Panc1 (cell line): ENCODE data around the gene UBE3B. TPM values are rescaled to one million over a fixed set of nuclear protein-coding genes. Genes with fewer than 3 reads are reported as not detected.

Source experiments
- ATAC-seq: fragments of 200-7000 bp; cut with Tn5 transposase; 2 replicates; pipeline ENCODE4 v1.9.1; 2020; ENCODE audit warnings: mild to moderate bottlenecking, moderate library complexity
- BruUV-seq: library from RNA; stranded (reverse); fragments of 400-500 nt; replicated peaks from 2 replicates; lab custom pipeline; 2021; lab: Mats Ljungman, UMichigan
- CTCF ChIA-PET: fragments of 300-600 bp; sonication (Branson Sonifier 250); formaldehyde crosslinking; loops from one replicate; lab custom pipeline; 2022; ENCODE audit warnings: antibody characterized with exemption; lab: Charles Lee
- POLR2A ChIA-PET: fragments of 300-600 bp; sonication (Branson Sonifier 250); formaldehyde crosslinking; loops from one replicate; lab custom pipeline; 2022; ENCODE audit warnings: antibody characterized with exemption; lab: Charles Lee
- DNase-seq: peaks from one replicate; pipeline ENCODE4 v3.0.0-alpha.2; 2010; ENCODE audit warnings: low read depth, low spot score
- H3K27ac ChIP-seq: 2 replicates; pipeline ENCODE4 v1.5.1; 2011; ENCODE audit warnings: mild to moderate bottlenecking, low read length, inconsistent platforms
- H3K27me3 ChIP-seq: fragments of 200-500 bp; sonication (Bioruptor generic); 2 replicates; pipeline ENCODE4 v1.6.0; 2014; ENCODE audit warnings: low read length, inconsistent platforms; ENCODE audit not compliant: control insufficient read depth, insufficient read depth
- H3K36me3 ChIP-seq: fragments of 200-500 bp; sonication (Bioruptor generic); 2 replicates; pipeline ENCODE4 v1.5.1; 2014; ENCODE audit warnings: inconsistent platforms, mild to moderate bottlenecking, low read length, moderate library complexity; ENCODE audit not compliant: control insufficient read depth, insufficient read depth
- H3K4me1 ChIP-seq: 2 replicates; pipeline ENCODE4 v1.5.1; 2011; ENCODE audit warnings: inconsistent platforms, mild to moderate bottlenecking, low read length, moderate library complexity; ENCODE audit not compliant: control insufficient read depth, insufficient read depth
- H3K4me3 ChIP-seq, 2 experiments: 2 replicates each; pipeline ENCODE4 v1.5.1; 2011 to 2012; ENCODE audit warnings: low read depth in 2 of 2, low read length in 2 of 2, mild to moderate bottlenecking in 2 of 2, inconsistent platforms in 1 of 2, moderate library complexity in 1 of 2
- H3K9me3 ChIP-seq: fragments of 200-500 bp; sonication (Bioruptor generic); 2 replicates; pipeline ENCODE4 v1.5.1; 2014; ENCODE audit warnings: low read depth, mild to moderate bottlenecking, inconsistent platforms, low read length, moderate library complexity; ENCODE audit not compliant: control insufficient read depth, insufficient read depth
- POLR2AphosphoS5 ChIP-seq: IDR thresholded peaks from 2 replicates; pipeline ENCODE4 v1.6.1; 2012; ENCODE audit warnings: mild to moderate bottlenecking, low read depth, low read length, moderate library complexity
- SIN3A ChIP-seq: IDR thresholded peaks from 2 replicates; pipeline ENCODE4 v1.6.1; 2012; ENCODE audit warnings: low read depth, mild to moderate bottlenecking, low read length, moderate library complexity, borderline replicate concordance; ENCODE audit not compliant: insufficient read depth
- TCF7L2 ChIP-seq: IDR thresholded peaks from 2 replicates; pipeline ENCODE4 v1.6.1; 2011; ENCODE audit warnings: mild to moderate bottlenecking, low read depth, low read length, inconsistent platforms
- in situ Hi-C: cut with HindIII; loops from 2 replicates; pipeline ENCODE4 v1.10.0; 2016; ENCODE audit warnings: low sequenced_read_pairs, low pct_unique_long_range_greater_than_20kb
- intact Hi-C: fragments of 100-400 bp; cut with micrococcal nuclease; formaldehyde crosslinking; loops from one replicate; pipeline ENCODE4 v1.10.0; 2022; ENCODE audit not compliant: unreplicated experiment
- total RNA-seq: library from RNA; stranded (reverse); gene quantifications from one replicate; pipeline ENCODE4 v1.2.1, GENCODE V29; 2021; ENCODE audit not compliant: unreplicated experiment
- TF ChIP-seq, protein P1 (sequence below), 2 experiments: IDR thresholded peaks; 2 replicates each; pipeline ENCODE4 v1.6.1; 2011 to 2012; ENCODE audit warnings: low read depth in 2 of 2, control low read depth in 1 of 2, low read length in 1 of 2, mild to moderate bottlenecking in 1 of 2, moderate library complexity in 1 of 2; ENCODE audit not compliant: insufficient read depth in 1 of 2
- TF ChIP-seq, protein P2 (sequence below): fragments of 450-650 bp; IDR thresholded peaks from 2 replicates; pipeline ENCODE4 v1.5.1; 2017; ENCODE audit warnings: mild to moderate bottlenecking

The UBE3B gene
- total RNA-seq, 1 experiment from 2014 or later = 38.9 TPM

DNA sequence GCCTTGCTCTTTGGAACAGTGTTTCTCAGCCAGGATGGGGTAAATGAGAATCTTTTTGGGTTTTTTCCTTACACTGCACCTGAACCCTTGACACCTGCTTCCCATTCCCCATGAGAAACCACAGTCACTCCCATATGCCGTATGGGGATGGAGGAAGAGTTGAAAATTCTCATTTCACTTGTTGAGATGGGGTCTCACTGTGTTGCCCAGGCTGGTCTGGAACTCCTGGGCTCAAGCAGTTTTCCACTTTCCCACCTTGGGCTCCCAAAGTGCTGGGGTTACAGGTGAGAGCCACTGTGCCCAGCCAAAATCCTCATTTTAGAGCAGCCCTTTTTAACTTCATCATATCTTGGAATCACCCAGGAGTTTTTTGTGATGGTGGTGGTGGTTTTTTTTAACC, 99.9 kb downstream of the UBE3B start:
- ATAC-seq = no peak
- in situ Hi-C loops (no loop called here), intact Hi-C loops (no loop called here)
- no TSS peak for BruUV-seq
- ChIA-PET POLR2A (no interaction called here), CTCF (no interaction called here)
- TF ChIP-seq TCF7L2 = no peak
- Histone ChIP-seq H3K36me3 (peaks cover 8% of the 10 kb centered on the region; the same call in 1 of the 2 replicates), H3K27ac (no peak overlapping the region), H3K4me1 (peaks cover 11% of the 10 kb centered on the region), H3K9me3 (no peaks in the 10 kb centered on the region), H3K4me3 (no peak overlapping the region), H3K27me3 (no peaks in the 10 kb centered on the region)
- no peak for DNase-seq

DNA sequence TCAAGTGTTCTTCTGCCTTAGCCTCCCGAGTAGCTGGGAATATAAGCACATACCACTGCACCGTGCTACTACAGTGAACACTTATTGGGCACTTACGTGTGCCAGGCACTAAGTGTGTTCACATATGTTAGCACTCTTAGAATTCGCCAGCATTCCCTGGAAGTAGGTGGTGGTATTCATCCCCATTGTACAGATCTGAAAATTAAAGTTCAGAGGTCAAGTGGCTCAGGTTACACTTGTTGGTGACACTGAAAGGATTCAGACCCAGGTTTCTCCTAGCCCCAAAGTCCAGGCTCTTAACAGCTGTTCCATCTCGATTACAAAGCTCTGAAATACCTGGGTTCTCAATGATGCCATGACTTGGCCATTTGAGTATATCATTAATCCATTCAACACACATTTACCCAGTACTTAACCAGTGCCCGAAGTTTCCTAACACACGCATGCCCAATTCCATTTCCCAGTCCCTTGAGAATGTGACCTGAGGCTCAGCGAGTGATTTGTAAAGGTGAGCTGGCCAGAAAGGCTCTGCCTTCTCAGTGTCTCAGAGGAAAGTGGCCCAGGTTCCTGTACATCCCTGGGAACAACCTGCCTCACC, 101.0 kb downstream of the UBE3B start:
- DNase-seq = no peak
- Histone ChIP-seq H3K27me3 (no peaks in the 10 kb centered on the region), H3K4me1 (peaks cover 11% of the 10 kb centered on the region), H3K27ac (no peak overlapping the region), H3K4me3 (no peak overlapping the region), H3K36me3 (peaks cover 8% of the 10 kb centered on the region; the same call in 1 of the 2 replicates), H3K9me3 (no peaks in the 10 kb centered on the region)
- ATAC-seq = no peak
- in situ Hi-C loops (no loop called here), intact Hi-C loops (no loop called here)
- ChIA-PET CTCF (no interaction called here), POLR2A (no interaction called here)
- no peak for TF ChIP-seq TCF7L2
- no peak for TF ChIP-seq SIN3A
- TF ChIP-seq, protein P1, sequence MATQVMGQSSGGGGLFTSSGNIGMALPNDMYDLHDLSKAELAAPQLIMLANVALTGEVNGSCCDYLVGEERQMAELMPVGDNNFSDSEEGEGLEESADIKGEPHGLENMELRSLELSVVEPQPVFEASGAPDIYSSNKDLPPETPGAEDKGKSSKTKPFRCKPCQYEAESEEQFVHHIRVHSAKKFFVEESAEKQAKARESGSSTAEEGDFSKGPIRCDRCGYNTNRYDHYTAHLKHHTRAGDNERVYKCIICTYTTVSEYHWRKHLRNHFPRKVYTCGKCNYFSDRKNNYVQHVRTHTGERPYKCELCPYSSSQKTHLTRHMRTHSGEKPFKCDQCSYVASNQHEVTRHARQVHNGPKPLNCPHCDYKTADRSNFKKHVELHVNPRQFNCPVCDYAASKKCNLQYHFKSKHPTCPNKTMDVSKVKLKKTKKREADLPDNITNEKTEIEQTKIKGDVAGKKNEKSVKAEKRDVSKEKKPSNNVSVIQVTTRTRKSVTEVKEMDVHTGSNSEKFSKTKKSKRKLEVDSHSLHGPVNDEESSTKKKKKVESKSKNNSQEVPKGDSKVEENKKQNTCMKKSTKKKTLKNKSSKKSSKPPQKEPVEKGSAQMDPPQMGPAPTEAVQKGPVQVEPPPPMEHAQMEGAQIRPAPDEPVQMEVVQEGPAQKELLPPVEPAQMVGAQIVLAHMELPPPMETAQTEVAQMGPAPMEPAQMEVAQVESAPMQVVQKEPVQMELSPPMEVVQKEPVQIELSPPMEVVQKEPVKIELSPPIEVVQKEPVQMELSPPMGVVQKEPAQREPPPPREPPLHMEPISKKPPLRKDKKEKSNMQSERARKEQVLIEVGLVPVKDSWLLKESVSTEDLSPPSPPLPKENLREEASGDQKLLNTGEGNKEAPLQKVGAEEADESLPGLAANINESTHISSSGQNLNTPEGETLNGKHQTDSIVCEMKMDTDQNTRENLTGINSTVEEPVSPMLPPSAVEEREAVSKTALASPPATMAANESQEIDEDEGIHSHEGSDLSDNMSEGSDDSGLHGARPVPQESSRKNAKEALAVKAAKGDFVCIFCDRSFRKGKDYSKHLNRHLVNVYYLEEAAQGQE (IDR thresholded peaks at IDR 0.05; ENCODE audit: insufficient read depth in 1 of 2, low read depth in 2 of 2, low read length in 1 of 2) = no peak
- TF ChIP-seq, protein P2, sequence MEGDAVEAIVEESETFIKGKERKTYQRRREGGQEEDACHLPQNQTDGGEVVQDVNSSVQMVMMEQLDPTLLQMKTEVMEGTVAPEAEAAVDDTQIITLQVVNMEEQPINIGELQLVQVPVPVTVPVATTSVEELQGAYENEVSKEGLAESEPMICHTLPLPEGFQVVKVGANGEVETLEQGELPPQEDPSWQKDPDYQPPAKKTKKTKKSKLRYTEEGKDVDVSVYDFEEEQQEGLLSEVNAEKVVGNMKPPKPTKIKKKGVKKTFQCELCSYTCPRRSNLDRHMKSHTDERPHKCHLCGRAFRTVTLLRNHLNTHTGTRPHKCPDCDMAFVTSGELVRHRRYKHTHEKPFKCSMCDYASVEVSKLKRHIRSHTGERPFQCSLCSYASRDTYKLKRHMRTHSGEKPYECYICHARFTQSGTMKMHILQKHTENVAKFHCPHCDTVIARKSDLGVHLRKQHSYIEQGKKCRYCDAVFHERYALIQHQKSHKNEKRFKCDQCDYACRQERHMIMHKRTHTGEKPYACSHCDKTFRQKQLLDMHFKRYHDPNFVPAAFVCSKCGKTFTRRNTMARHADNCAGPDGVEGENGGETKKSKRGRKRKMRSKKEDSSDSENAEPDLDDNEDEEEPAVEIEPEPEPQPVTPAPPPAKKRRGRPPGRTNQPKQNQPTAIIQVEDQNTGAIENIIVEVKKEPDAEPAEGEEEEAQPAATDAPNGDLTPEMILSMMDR = no peak
- TF ChIP-seq POLR2AphosphoS5 = no peak
- BruUV-seq = no TSS peak

DNA sequence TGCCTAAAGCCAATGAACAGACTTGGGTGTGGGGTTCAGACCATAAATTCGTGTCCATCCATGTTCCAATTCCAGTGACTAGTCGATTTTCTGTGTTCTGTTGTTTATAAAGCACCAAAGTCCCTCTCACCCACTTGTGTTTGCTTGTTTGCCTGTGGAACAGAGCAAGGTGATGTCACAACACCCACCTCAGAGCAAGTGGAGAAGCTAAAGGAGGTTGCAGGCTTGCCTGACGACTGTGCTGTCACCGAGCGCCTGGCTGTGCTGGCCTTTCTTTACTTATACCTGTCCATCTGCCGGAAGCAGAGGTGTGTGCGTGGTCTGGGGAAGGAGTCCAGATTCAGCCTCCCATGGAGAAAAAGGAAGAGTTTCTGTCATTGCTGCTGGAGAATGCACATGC, 102.2 kb downstream of the UBE3B start:
- CTCF ChIA-PET = no interaction called here
- Histone ChIP-seq H3K27ac (no peak overlapping the region), H3K36me3 (peaks cover 3% of the 10 kb centered on the region), H3K4me1 (peaks cover 6% of the 10 kb centered on the region), H3K4me3 (no peak overlapping the region), H3K27me3 (no peaks in the 10 kb centered on the region), H3K9me3 (no peaks in the 10 kb centered on the region)
- ATAC-seq = no peak
- no TSS peak for BruUV-seq
- intact Hi-C loops = no loop called here
- in situ Hi-C loops = no loop called here
- POLR2A ChIA-PET = no interaction called here
- DNase-seq = no peak
- TF ChIP-seq POLR2AphosphoS5 (no peak), TCF7L2 (no peak), SIN3A (no peak)
- TF ChIP-seq, protein P1 (IDR thresholded peaks at IDR 0.05; ENCODE audit: insufficient read depth in 1 of 2, low read depth in 2 of 2, low read length in 1 of 2) = no peak
- TF ChIP-seq, protein P2 = no peak
